GM21526 (cell line): ENCODE results near the gene RPS27.
"Not testable (repeated sequence)": the region's sequence is repeated elsewhere in the genome, so short reads cannot be mapped to it uniquely, and the experiment has no call there.

ENCODE experiments used
- ATAC-seq: cut with Tn5 transposase; IDR thresholded peaks from one replicate; pipeline ENCODE4 v1.9.1; 2021; ENCODE audit warnings: moderate library complexity; ENCODE audit not compliant: unreplicated experiment, low FRiP score

RPS27 gene

DNA sequence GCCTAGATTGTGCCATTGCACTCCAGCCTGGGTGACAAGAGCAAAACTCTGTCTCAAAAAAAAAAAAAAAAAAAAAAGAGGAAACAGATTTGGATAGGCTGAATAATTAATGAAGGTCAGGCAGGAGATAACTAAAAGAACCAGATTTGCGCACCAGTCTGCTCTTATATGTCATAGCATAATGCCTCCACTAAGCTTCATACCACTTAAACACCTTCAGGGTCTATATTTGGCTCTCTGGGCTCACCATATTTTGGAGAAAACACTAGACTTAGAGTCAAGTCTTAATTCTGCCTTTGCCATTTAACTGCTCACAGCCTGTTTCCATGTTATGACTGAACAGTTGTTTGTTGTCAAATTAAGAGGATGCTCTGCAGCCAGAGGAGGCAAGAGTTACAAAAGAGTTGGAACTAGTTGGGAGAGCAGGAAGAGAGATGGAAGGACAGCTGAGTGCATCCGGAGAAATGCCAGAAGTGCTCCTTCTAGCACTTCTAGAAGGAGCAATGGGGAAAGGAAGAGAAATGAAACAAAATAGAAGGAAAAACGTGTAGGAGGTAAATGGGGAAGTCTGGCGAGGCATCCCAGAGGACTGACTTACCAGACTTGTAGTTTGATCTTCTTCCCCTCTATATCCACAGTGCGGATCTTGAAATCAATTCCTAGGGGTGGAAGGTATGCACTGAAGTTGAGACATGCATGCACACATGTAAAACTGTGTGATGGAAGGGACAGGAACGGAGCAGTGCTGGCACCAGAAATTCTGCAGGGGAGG, 6.3 kb upstream of the RPS27 start:
- no peak for ATAC-seq

DNA sequence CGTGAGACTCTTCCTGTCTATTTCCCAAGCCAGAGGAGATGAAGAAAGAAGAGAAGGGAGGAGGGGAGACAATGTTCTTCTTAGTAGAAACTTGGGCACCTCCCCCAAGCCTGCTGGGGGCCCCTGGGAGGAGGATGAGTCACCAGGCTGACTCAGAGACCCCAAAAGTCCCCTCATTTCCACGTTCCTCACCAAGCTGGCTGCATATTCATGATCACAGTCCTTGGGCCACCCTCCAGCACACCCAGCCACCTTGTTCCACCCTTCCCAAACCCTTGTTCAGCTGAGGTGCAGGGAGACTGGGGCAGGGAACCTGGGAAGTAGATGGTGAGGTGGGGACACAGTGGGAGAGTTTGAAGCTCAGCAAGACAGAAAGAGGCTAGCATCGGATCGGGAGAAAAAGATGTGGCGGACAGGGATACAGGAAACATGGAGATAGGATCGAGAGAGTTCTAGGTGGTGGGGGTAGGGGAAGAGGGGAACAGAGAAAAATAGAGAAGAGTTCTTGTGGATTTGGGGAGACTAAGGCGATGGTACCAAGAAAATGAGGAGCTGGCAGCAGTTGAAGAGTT, 5.1 kb upstream of the RPS27 start:
- ATAC-seq, result no peak

DNA sequence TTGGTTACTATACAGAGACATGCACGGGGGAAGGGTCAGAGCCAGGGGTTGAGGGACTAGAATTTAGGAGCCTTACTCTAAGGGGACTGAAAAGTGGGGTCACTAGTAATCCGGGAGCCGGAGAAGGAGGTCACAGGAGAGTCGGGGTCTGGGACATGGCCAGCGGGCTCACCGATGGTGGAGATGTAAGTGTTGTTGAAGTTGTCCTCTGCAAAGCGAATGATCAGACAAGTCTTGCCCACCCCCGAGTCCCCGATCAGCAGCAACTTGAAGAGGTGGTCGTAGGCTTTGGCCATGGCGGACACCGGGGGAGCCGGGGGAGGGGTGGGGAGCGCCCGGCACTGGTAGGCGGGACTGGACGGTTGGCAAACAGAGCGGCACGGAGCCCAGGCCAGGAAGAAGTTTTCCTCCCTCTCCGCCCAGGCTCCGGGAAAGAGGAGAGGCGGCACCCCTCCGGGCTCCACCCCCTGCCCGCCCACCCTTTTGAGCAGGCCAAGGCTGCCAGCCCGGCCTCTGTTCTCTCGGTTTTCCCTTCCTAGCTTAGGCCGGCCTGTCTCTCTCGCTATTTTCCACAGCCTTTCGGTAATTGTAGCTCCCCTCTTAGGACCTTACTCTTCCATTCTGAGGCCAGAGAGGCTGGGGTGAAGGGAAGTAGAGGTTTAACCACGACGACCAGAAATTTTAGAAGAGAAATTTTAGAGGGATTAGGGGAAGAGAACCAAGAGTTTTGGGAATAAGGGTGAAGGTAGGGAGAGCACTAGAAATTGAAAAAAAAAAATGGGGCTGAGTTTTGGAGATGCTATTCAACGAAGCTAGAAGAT, 4.4 kb upstream of the RPS27 start, which contains the start of gene RAB13:
TSS of gene RAB13 (minus strand) at position 399 of the 821 bp plus-strand sequence. CDS start at position 296, 103 bp downstream.
- no peak for ATAC-seq

DNA sequence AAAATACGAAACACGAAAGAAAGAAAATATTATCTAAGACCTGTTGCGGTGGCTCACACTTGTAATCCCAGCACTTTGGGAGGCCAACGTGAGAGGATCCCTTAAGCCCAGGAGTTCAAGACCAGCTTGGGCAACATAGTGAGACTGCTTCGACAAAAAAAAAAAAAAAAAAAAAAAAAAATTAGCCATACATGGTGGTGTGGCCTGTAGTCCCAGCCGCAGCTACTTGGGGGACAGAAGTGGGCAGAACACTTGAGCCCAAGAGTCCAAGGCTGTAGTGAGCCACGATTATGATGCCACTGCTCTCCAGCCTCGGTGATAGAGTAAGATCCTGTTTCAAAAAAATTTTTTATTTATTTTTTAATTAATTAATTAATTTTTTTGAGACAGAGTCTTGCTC, 2.9 kb upstream of the RPS27 start:
- ATAC-seq, result no peak

DNA sequence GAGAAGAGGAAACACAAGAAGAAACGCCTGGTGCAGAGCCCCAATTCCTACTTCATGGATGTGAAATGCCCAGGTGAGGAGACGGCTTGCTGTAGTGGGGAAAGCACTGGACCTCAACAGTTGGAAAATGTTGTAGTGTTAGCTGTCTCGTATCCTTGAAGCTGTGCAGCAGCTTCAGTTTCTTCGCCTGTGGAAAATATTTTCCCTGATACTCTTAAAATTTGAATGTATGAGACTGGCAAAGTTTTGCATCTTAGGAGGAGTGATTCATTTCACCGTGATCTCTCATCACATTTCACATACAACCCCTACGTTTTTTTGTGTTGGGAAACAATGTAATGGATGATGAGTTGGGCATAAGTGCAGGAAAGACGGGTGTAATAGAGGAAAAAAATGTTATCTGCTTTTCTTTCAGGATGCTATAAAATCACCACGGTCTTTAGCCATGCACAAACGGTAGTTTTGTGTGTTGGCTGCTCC, 629 bp downstream of the RPS27 start:
- ATAC-seq, result no peak

DNA sequence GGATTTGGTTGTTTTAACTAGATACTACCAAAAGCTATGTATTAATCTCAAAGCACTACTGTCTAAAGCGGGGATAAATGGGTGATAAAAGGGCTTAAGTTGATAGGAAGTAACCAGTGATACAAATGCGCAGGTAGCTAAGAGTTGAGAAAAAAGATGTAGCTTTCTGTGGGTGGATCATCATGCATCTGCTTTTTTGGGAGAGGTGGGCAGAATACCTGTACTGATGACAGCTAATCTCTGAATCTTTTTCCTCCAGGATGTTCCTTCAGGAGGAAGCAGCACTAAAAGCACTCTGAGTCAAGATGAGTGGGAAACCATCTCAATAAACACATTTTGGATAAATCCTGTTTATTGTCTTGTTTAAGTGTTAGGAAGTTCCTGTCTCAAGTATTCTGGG, 1.2 kb downstream of the RPS27 start:
- ATAC-seq, result no peak

DNA sequence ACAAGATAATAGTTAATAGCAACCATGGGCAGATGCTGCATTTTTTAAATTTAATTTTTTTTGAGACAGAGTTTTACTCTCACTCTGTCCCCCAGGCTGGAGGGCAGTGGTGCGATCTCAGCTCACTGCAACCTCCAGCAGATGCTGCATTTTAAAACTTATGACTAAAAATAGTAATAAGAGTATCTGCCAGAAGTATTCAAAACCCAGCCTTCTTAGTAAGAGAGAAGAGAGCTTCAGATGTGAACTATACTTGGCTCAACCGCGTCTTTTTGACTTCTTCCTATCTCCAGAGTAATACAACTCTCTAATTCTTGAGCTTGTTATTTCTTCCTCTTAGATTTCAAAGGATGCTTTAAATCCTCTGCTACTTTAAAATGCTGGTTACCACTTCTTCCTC, 4.6 kb downstream of the RPS27 start:
- no peak for ATAC-seq

DNA sequence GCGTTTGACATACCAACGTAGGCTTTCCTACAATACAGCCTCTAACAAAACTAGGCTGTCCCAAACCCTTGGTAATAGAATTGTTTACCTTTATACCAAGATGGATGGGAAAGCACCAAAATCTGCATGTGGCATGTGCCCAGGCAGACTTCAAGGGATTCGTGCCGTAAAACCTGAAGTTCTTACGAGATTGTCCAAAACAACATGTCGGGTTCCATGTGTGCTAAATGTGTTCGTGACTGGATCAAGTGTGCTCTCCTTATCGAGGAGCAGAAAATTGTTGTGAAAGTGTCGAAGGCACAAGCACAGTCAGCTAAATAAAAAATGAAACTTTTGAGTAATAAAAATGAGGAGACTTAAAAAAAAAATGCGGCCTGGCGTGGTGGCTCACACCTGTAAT, 5.1 kb downstream of the RPS27 start:
- ATAC-seq, result no peak

DNA sequence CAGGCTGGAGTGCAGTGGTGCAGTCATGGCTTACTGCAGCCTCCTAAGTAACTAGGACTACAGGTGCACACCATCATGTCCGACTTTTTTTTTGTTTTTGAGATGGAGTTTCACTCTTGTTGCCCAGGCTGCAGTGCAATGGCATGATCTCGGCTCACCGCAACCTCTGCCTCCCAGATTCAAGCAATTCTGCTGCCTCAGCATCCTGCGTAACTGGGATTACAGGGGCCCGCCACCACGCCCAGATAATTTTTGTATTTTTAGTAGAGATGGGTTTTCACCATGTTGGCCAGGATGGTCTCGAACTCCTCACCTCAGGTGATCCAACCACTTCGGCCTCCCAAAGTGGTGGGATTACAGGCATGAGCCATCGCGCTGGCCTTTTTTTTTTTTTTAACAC, 6.3 kb downstream of the RPS27 start:
- ATAC-seq, result not testable (repeated sequence)

DNA sequence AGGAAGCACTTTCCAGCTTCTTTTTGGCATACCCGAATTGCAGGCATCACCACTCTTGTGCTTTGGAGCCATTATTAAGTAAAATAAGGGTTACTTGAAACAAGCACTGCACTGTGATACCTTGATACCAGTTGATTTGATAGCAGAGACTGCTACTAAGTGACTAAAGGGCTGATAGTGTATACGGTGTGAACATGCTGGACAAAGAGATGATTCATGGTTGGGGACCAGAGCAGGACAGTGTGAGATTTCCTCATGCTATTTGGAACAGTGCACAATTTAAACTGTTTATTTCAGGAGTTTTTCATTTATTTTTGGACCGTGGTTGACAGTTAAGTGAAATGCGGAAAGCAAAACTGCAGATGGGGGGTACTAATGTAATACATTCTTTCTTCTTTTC, 9.9 kb downstream of the RPS27 start:
- ATAC-seq, result no peak

DNA sequence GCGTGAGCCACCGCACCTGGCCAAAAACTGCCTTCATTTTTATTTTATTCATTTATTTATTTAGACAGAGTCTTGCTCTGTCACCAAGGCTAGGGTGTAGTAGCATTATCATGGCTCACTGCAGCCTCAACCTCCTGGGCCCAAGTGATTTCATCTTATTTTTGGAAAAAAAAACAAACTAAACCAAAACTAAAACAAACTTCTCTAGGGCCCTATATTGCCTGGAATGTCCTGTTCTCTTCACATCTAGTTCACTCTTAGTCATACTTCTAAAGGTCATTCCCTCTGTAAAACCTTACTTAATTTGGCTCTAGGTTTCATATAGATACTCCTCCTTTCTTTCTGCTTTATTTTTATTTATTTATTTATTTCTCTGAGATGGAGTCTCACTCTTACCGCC, 15.6 kb downstream of the RPS27 start:
- ATAC-seq, result no peak

DNA sequence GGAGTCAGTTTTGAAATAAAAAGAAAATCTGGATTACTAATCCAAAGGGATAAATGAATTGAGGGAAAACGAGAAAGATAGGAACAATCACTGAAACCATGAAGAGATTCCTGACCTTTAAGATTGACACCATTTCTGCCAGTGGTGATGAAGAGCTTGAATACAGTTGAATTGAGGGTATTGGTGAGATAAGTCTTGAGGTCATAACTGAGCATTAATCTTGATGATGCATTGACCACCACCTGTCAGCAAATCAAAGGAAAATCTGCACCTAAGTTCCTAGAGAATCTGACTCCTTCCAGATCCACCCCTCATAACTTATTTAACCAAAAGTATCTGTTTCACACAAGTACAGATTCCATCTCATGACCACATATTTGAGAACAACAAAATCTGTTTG, 21.6 kb downstream of the RPS27 start:
- ATAC-seq, result no peak

DNA sequence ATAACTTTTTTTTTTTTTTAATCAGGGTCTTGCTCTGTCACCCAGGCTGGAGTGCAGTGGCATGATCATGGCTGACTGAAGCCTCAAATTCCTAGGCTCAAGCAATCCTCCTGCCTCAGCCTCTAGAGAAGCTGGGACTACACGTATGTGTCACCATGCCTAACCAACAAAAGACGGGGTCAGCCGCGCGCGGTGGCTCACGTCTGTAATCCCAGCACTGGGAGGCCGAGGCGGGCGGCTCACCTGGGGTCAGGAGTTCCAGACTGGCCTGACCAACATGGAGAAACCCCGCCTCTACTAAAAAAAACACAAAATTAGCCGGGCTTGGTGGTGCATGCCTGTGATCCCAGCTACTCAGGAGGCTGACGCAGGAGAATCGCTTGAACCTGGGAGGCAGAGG, 22.0 kb downstream of the RPS27 start:
- not testable (repeated sequence) for ATAC-seq

DNA sequence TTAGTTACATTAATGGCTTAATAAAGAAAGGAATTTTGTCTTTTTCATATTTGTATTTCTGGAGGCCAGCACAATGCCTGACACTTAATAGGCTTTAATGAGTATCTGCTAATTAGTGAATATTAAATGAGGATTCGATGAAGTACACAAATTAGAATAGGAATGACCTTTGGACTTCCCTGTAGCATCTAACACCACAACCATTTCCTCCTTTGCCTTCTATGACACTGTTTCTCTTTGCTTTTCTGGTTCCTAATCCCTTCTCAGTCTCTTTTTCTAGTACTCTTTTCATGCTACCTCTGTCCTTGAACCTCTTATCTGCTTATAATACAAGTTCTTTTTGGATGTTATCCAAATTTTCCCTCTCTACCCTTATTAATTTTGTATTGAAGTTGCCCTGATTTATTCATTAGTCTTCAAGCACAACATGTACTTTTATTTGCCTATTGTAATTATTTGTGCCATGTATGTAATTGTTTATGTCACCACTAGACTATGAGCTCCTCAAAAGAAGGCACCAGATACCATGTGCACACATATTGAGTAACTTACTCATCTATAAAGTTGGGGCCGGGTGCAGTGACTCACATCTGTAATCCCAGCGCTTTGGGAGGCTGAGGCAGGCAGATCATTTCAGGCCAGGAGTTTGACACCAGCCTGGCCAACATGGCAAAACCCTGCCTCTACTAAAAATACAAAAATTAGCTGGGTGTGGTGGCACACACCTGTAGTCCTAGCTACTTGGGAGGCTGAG, 23.8 kb downstream of the RPS27 start:
- no peak for ATAC-seq

DNA sequence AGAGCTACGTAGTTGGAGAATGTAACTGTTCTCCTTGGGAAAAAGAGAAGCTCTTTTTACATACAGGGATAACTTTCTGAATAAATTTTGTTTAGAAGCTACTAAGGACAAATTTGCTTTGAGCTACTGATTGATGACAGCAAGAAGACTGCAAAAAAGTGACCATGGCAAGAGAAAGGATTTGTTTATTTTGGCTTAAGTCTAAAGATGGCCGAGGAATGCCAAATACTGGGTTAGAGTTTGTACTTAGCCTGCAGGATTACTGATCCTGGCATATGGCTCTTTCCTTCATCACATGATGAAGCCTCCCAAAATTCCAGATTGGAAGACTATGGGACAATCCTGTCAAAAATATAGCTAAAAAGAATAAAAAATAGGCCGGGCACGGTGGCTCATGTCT, 28.7 kb downstream of the RPS27 start:
- no peak for ATAC-seq

DNA sequence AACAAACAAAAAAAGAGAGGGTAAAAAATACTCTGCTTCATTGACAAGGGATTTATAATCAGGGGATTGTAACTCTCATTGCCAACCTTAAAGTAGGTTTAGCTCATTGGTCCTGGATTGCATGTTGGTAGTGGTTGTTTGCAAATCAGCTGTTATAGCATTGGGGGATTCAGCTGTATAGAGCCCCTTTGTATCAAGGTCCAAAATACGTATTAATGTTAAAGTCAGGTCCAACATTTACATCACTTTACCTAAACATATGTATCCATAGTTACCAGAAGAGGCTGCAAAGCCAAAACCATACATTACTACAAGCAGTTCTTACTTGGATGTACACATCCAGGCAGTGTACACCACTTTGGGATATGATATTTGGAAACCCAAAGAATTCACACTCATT, 29.4 kb downstream of the RPS27 start:
- ATAC-seq, result no peak

DNA sequence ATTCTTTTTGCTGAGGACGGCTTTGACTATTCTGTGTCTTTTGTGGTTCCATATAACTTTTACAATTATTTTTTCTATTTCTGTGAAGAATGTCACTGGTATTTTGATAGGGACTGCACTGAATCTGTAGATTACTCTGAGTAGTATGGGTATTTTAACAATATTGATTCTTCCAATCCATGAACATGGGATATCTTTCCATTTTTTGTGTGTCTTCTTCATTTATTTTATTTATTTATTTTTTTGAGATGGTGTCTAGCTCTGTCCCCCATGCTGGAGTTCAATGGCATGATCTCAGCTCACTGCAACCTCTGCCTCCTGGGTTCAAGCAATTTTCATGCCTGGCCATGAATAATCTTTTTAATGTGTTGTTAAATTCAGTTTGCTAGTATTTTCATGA, 43.1 kb downstream of the RPS27 start:
- ATAC-seq, result not testable (repeated sequence)
